K562 (cell line): Measurements from ENCODE around the gene MSMO1. TPM values are rescaled to one million over a fixed set of nuclear protein-coding genes. Genes with fewer than 3 reads are reported as not detected.

Source experiments
- ATAC-seq: fragments of 200-7000 bp; cut with Tn5 transposase; 3 replicates; pipeline ENCODE4 v1.9.1; 2020; ENCODE audit warnings: moderate library complexity
- BruUV-seq: library from RNA; stranded (reverse); fragments of 400-500 nt; replicated peaks from 2 replicates; lab custom pipeline; 2021; lab: Mats Ljungman, UMichigan
- CTCF ChIA-PET: fragments of 300-600 bp; formaldehyde crosslinking; extraction: SDS; loops from one replicate; lab custom pipeline; 2021; ENCODE audit warnings: low intra/inter-chr PET ratio; lab: Yijun Ruan, JAX
- POLR2A ChIA-PET: fragments of 300-600, 350-650 bp; sonication (Branson Sonifier 250); formaldehyde crosslinking; extraction: SDS; loops from one replicate; lab custom pipeline; 2021; ENCODE audit warnings: antibody characterized with exemption, inconsistent platforms; lab: Yijun Ruan, JAX
- DNase-seq, 4 experiments: peaks; one replicate each; pipeline versions ENCODE4 v3.0.0 to v3.0.0-alpha.2; 2011 to 2018; ENCODE audit warnings: low spot score in 3 of 4, mixed read lengths in 3 of 4; ENCODE audit errors: extremely low read depth in 1 of 4
- FAIRE-seq: peaks from 2 replicates; lab custom pipeline; 2011; peaks lifted over from hg19 to GRCh38; lab: Jason Lieb, UNC
- H2AFZ ChIP-seq: 2 replicates; pipeline ENCODE4 v1.6.0; 2011; ENCODE audit warnings: low read depth, low read length, control low read depth, inconsistent platforms
- H3K27ac ChIP-seq: fragments of 200-600 bp; 3 replicates; pipeline ENCODE4 v1.8.0; 2011; ENCODE audit warnings: low read depth, mild to moderate bottlenecking, control low read depth, inconsistent platforms, low read length, moderate library complexity, mixed read lengths; ENCODE audit errors: extremely low read depth
- H3K27me3 ChIP-seq, 2 experiments: fragments of 300-600 bp in 1 of 2; 2 replicates in 1 of 2; 3 replicates in 1 of 2; pipeline versions ENCODE4 v1.6.0 to v1.8.0; 2011; ENCODE audit warnings: inconsistent platforms in 2 of 2, low read length in 2 of 2, mild to moderate bottlenecking in 1 of 2, mixed read lengths in 1 of 2, moderate library complexity in 1 of 2; ENCODE audit not compliant: control insufficient read depth in 2 of 2, insufficient read depth in 2 of 2
- H3K36me3 ChIP-seq: fragments of 300-600 bp; 3 replicates; pipeline ENCODE4 v1.8.0; 2011; ENCODE audit warnings: mild to moderate bottlenecking, low read length, inconsistent platforms; ENCODE audit not compliant: control insufficient read depth, insufficient read depth
- H3K4me1 ChIP-seq, 2 experiments: fragments of 200-600 bp in 1 of 2; replicated peaks in 1 of 2; 2 replicates in 1 of 2; 3 replicates in 1 of 2; pipeline versions ENCODE4 v1.5.1 to v1.8.0; 2011; ENCODE audit warnings: inconsistent platforms in 2 of 2, low read length in 2 of 2, mild to moderate bottlenecking in 1 of 2, mixed read lengths in 1 of 2, moderate library complexity in 1 of 2; ENCODE audit not compliant: control insufficient read depth in 2 of 2, insufficient read depth in 2 of 2
- H3K4me2 ChIP-seq: 2 replicates; pipeline ENCODE4 v1.6.1; 2011; ENCODE audit warnings: low read length, control low read depth, inconsistent platforms, mixed read lengths; ENCODE audit not compliant: insufficient read depth
- H3K4me3 ChIP-seq: fragments of 200-600 bp; sonication (generic), shearing (Covaris generic); 2 replicates; pipeline ENCODE4 v1.5.1; 2016; ENCODE audit warnings: control low read depth, inconsistent platforms
- H3K79me2 ChIP-seq: fragments of 200-600 bp; 3 replicates; pipeline ENCODE4 v1.8.0; 2011; ENCODE audit warnings: low read length, inconsistent platforms; ENCODE audit not compliant: control insufficient read depth, insufficient read depth
- H3K9ac ChIP-seq, 2 experiments: 2 replicates each; pipeline versions ENCODE4 v1.6.0 to v1.6.1; 2011; ENCODE audit warnings: low read depth in 2 of 2, low read length in 2 of 2, control low read depth in 1 of 2, inconsistent platforms in 1 of 2, mild to moderate bottlenecking in 1 of 2, mixed read lengths in 1 of 2; ENCODE audit not compliant: insufficient read depth in 1 of 2
- H3K9me1 ChIP-seq: one replicate; pipeline ENCODE4 v1.6.0; 2011; ENCODE audit warnings: inconsistent platforms, mild to moderate bottlenecking, low read length, moderate library complexity; ENCODE audit not compliant: control insufficient read depth, insufficient read depth
- H3K9me3 ChIP-seq: replicated peaks from 2 replicates; pipeline ENCODE4 v1.5.1; 2011; ENCODE audit warnings: low read depth, low read length, inconsistent platforms; ENCODE audit not compliant: control insufficient read depth, insufficient read depth
- H4K20me1 ChIP-seq: replicated peaks from 2 replicates; pipeline ENCODE4 v1.6.1; 2011; ENCODE audit warnings: low read length, inconsistent platforms, mixed read lengths; ENCODE audit not compliant: control insufficient read depth, insufficient read depth
- BRD9 ChIP-seq: fragments of 450-650 bp; IDR thresholded peaks from 2 replicates; pipeline ENCODE4 v1.6.1; 2018; ENCODE audit warnings: low read depth; ENCODE audit not compliant: partially characterized antibody
- DPF2 ChIP-seq: fragments of 450-650 bp; IDR thresholded peaks from 2 replicates; pipeline ENCODE4 v1.6.1; 2016
- HDAC1 ChIP-seq, 2 experiments: fragments of 450-650 bp; IDR thresholded peaks; 2 replicates each; pipeline ENCODE4 v1.6.1; 2016 to 2017; ENCODE audit warnings: inconsistent platforms in 1 of 2, mild to moderate bottlenecking in 1 of 2, moderate library complexity in 1 of 2
- HMG20B ChIP-seq: fragments of 250-450 bp; sonication (Bioruptor Pico); IDR thresholded peaks from 2 replicates; pipeline ENCODE4 v1.5.0; 2021; ENCODE audit warnings: mild to moderate bottlenecking
- KDM5B ChIP-seq: fragments of 200-600 bp; sonication (generic); IDR thresholded peaks from 2 replicates; pipeline ENCODE4 v1.6.1; 2012; ENCODE audit warnings: low read depth, mild to moderate bottlenecking, moderate library complexity, low read length, control low read depth, inconsistent platforms; ENCODE audit not compliant: insufficient replicate concordance
- MCM3 ChIP-seq: fragments of 450-650 bp; IDR thresholded peaks from 2 replicates; pipeline ENCODE4 v1.6.1; 2016
- MITF ChIP-seq: IDR thresholded peaks from 2 replicates; pipeline ENCODE4 v1.6.1; 2014; ENCODE audit warnings: antibody characterized with exemption
- NBN ChIP-seq: fragments of 450-650 bp; IDR thresholded peaks from 2 replicates; pipeline ENCODE4 v1.6.1; 2016; ENCODE audit warnings: low read depth, mild to moderate bottlenecking
- NFE2 ChIP-seq: IDR thresholded peaks from 2 replicates; pipeline ENCODE4 v1.6.1; 2014; ENCODE audit warnings: antibody characterized with exemption, low read depth
- NFIC ChIP-seq: fragments of 450-650 bp; IDR thresholded peaks from 2 replicates; pipeline ENCODE4 v1.6.1; 2017; ENCODE audit warnings: mild to moderate bottlenecking, inconsistent platforms
- NFRKB ChIP-seq: fragments of 450-650 bp; IDR thresholded peaks from 2 replicates; pipeline ENCODE4 v1.6.1; 2016; ENCODE audit warnings: low read depth
- PHF21A ChIP-seq: fragments of 450-650 bp; IDR thresholded peaks from 2 replicates; pipeline ENCODE4 v1.6.1; 2017; ENCODE audit warnings: low read depth, borderline replicate concordance
- POLR2B ChIP-seq: fragments of 450-650 bp; IDR thresholded peaks from 2 replicates; pipeline ENCODE4 v1.6.1; 2018; ENCODE audit warnings: low read depth; ENCODE audit not compliant: partially characterized antibody
- SMARCA4 ChIP-seq: fragments of 450-650 bp; IDR thresholded peaks from 2 replicates; pipeline ENCODE4 v1.6.1; 2016
- TAF9B ChIP-seq: fragments of 450-650 bp; IDR thresholded peaks from 2 replicates; pipeline ENCODE4 v1.6.1; 2018; ENCODE audit warnings: mild to moderate bottlenecking; ENCODE audit not compliant: partially characterized antibody
- ZNF57 ChIP-seq: fragments of 450-650 bp; formaldehyde crosslinking; IDR thresholded peaks from 2 replicates; pipeline ENCODE4 v1.4.0; 2020; ENCODE audit warnings: mild to moderate bottlenecking, moderate library complexity
- WGBS: fragments of 100-300 bp; shearing (Covaris generic); methylation state at CpG from one replicate; pipeline ENCODE4 v1.1.6; 2016; ENCODE audit warnings: low coverage, mixed read lengths; ENCODE audit not compliant: insufficient coverage; ENCODE audit errors: missing lambda C conversion rate; 5-methylcytosine and 5-hydroxymethylcytosine counted together
- in situ Hi-C: fragments of 300-500 bp; cut with MboI; formaldehyde crosslinking; loops from 4 replicates; pipeline ENCODE4 v1.15.0; 2018; ENCODE audit warnings: inconsistent platforms, mixed read lengths
- intact Hi-C: fragments of 100-400 bp; cut with micrococcal nuclease; formaldehyde crosslinking; loops from 2 replicates; pipeline ENCODE4 v1.14.2; 2022
- polyA plus RNA-seq, 8 experiments: library from polyadenylated mRNA; depleted of rRNA in 4 of 8; stranded (reverse) in 5 of 8; unstranded in 3 of 8; fragments of >200 nt; fragmentation: Nextera tagmentation in 2 of 8; fragmentation: Illumina TruSeq in 1 of 8; extraction: Ambion mirVana in 2 of 8; extraction: Trizol in 1 of 8; gene quantifications; 2 replicates each; pipeline versions ENCODE4 v1.2.1 to v1.2.3, GENCODE V29; 2011 to 2014; ENCODE audit warnings: inconsistent platforms in 1 of 8, missing spikeins in 1 of 8
- total RNA-seq, 7 experiments: library from RNA; depleted of rRNA in 6 of 7; stranded (reverse); fragments of >200 nt in 6 of 7; fragmentation: Illumina TruSeq in 2 of 7; extraction: Trizol in 2 of 7; gene quantifications; 2 replicates each; pipeline versions ENCODE4 v1.2.1 to v1.2.3, GENCODE V29; 2011 to 2021; ENCODE audit warnings: low replicate concordance in 1 of 7

Gene MSMO1
- total and polyA plus RNA-seq, 9 of the 15 experiments (the other 6 are each of a cell fraction or from before 2014, with no cell fraction given) = 32.0 to 172 (median 63.5) TPM

DNA sequence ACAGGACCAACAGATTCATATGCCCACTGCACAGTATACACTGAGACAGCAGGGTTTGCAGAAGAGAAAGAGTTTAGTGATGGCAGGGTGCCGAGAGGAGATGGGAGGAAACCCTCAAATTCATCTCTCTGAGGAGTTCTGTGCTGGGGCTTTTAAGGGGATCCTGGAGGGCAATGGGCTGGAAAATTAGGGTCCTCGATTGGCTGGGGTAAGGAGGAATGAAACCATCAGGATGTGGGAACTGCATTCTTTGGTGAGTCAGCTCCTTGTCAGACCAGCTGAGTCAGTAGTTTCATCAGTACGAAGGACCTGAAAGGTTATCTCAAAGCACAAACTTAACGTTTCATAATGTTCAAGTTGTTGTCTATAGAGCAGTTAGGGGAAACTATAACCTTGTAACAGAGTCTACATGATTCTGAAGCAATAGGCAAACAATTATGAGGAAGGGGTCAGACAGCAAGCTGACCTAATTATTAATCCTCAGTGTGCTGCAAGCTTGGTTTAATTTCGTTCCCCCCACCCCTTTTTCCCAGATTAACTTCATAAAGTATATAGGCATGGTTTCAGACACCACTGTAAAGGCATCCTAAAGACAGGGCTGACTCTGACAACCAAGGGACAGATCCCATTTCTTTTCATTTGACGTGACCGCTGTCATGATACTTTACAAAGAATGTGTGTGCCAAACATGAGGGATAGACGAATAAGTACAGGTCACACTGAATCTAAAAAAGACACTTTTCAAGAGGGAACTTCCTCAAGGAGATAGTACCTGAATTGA is 1.5 kb upstream of the MSMO1 start (continued):
- TF ChIP-seq NFE2 = peak; percentile 90
- peak; percentile 59 for TF ChIP-seq NFRKB
- TF ChIP-seq, all 486 proteins: peak for 67

GRCh38 chr4:165326831-165327210 is 648 bp upstream of the MSMO1 start:
- POLR2A ChIA-PET = interaction anchor here (0.9 kb wide), 1 partner anchor 126 kb away, joined by 3 read pairs; no protein-coding TSS in a partner anchor
- peaks cover 26% of the 10 kb centered on the region for H4K20me1 ChIP-seq
- in situ Hi-C loops = loop anchor here (5.0 kb wide), 1 partner anchor 120 kb away; the partner anchor contains the start of gene KLHL2
- H3K4me3 ChIP-seq = peak overlapping the region; percentile 84
- H3K79me2 ChIP-seq = peaks cover 53% of the 10 kb centered on the region
- peak overlapping the region; percentile 80 for H3K4me2 ChIP-seq
- H3K36me3 ChIP-seq = peaks cover 18% of the 10 kb centered on the region; the same call in 2 of the 3 replicates
- no peaks in the 10 kb centered on the region for H3K9me1 ChIP-seq
- peaks cover 9 to 25% of the 10 kb centered on the region in 2 experiments; a peak in 4 of 5 replicates for H3K4me1 ChIP-seq
- peak; percentile 32 for ATAC-seq
- peak overlapping the region; percentile 80 for H3K27ac ChIP-seq
- H2AFZ ChIP-seq = peak overlapping the region; percentile 89
- FAIRE-seq = no peak
- peak; percentile 30 to 64 (median 44) for DNase-seq
- H3K9ac ChIP-seq = peak overlapping the region in 1 of 2 experiments; percentile 63; a peak in 2 of 4 replicates
- CTCF ChIA-PET = interaction anchor here (0.6 kb wide), 1 partner anchor 151 kb away, joined by 3 read pairs; no protein-coding TSS in a partner anchor
- WGBS = under 1% methylated on average over 9 of the region's 14 CpGs
- H3K9me3 ChIP-seq = no peaks in the 10 kb centered on the region
- BruUV-seq = TSS peak; percentile 91
- no peaks in the 10 kb centered on the region for H3K27me3 ChIP-seq
- intact Hi-C loops = loop anchor here (2.0 kb wide), 1 partner anchor 118 kb away; no protein-coding TSS in a partner anchor
- TF ChIP-seq KDM5B (peak; percentile 39), ZNF57 (no peak), NFIC (peak; percentile 42; the same call in 1 of the 2 replicates), MITF (no peak), MCM3 (no peak), PHF21A (0 out of 2 replicates have a peak, but pooled peaks have one; percentile 6), DPF2 (peak; percentile 51), NBN (peak; percentile 32; the same call in 1 of the 2 replicates), HMG20B (CRISPR knock-in tag) (0 out of 2 replicates have a peak, but pooled peaks have one; percentile 44), TAF9B (peak; percentile 15), HDAC1 (IDR thresholded peaks at IDR 0.05) (peak in 1 of 2 experiments; percentile 46; a peak in 1 of 4 replicates), BRD9 (peak; percentile 68), POLR2B (peak; percentile 43), SMARCA4 (peak; percentile 54; the same call in 1 of the 2 replicates)
